GM12878 (cell line): ENCODE results near the gene TM9SF4. TPM values are rescaled to one million over a fixed set of nuclear protein-coding genes. Genes with fewer than 3 reads are reported as not detected.

Experiments
- BCLAF1 ChIP-seq: fragments of 450-650 bp; IDR thresholded peaks from 2 replicates; pipeline ENCODE4 v1.6.1; 2017; ENCODE audit warnings: antibody characterized with exemption, mild to moderate bottlenecking, moderate library complexity
- E4F1 ChIP-seq: fragments of 450-650 bp; IDR thresholded peaks from 2 replicates; pipeline ENCODE4 v1.6.1; 2018; ENCODE audit warnings: borderline replicate concordance, mild to moderate bottlenecking; ENCODE audit not compliant: partially characterized antibody
- ZNF687 ChIP-seq: fragments of 450-650 bp; IDR thresholded peaks from 2 replicates; pipeline ENCODE4 v1.6.1; 2017; ENCODE audit warnings: mild to moderate bottlenecking, moderate library complexity
- polyA plus RNA-seq, 11 experiments: library from polyadenylated mRNA; depleted of rRNA in 4 of 11; unstranded in 6 of 11; stranded (reverse) in 5 of 11; fragments of >200 nt; fragmentation: Nextera tagmentation in 4 of 11; fragmentation: Illumina TruSeq in 1 of 11; extraction: Ambion mirVana in 4 of 11; extraction: Trizol in 1 of 11; gene quantifications; 1 replicate in 1 of 11; 2 replicates in 10 of 11; pipeline versions ENCODE4 v1.2.1 to v1.2.3, GENCODE V29; 2011 to 2016; ENCODE audit warnings: inconsistent platforms in 2 of 11, missing spikeins in 2 of 11, low read depth in 1 of 11
- total RNA-seq, 4 experiments: library from RNA; depleted of rRNA in 3 of 4; stranded (reverse); fragments of >200 nt in 3 of 4; fragmentation: Illumina TruSeq in 1 of 4; extraction: Trizol in 1 of 4; gene quantifications; 2 replicates each; pipeline versions ENCODE4 v1.2.1 to v1.2.3, GENCODE V29; 2013 to 2021

The TM9SF4 gene
- total and polyA plus RNA-seq, 10 of the 15 experiments (the other 5 are each of a cell fraction or from before 2014, with no cell fraction given) = 8.5 to 47.8 (median 24.3) TPM

GRCh38 chr20:32077190-32077589 is 32.3 kb upstream of the TM9SF4 start (continued):
- TF ChIP-seq E4F1 = no peak
- TF ChIP-seq BCLAF1 = no peak
- no peak for TF ChIP-seq ZNF687
